ENCODE results near the gene CEP170B.

The CEP170B gene

DNA sequence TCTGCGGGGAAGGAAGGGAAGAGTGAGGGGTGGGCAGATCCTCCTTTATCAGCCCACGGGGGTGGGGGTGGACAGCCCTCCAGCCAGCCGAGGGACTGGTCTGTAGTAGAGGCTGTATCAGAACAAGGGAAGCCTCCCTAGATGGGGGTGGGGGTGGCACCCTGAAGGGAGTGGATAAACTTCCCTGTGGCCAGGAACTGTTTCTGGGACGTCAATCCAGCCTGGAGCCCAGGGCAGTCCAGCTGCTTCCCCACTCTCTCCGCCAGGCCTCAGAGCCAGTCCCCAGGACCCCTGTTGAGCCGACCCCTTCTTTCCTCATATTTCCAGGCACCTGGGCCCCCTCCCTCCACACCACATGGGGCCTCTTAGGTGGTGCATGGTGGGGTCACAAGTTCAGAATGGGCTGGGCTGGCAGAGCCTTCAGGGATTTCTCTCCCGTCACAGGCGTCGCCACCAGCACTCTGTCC lies 66.3 kb downstream of the CEP170B start:
- Histone ChIP-seq H3F3A (ENCODE audit: control insufficient read depth, insufficient read depth) (peaks cover 4% of the 10 kb centered on the region; the same call in 1 of the 2 replicates), H3K27me3 (ENCODE audit: control insufficient read depth, low read length) (peaks cover 3% of the 10 kb centered on the region; the same call in 1 of the 2 replicates), H3K36me3 (ENCODE audit: control insufficient read depth, low read length) (no peaks in the 10 kb centered on the region), H3K4me3 (ENCODE audit: low read length) (no peak overlapping the region), H3K4me1 (ENCODE audit: control insufficient read depth, low read length) (peaks cover 23% of the 10 kb centered on the region), H3K79me2 (ENCODE audit: control insufficient read depth, low read length) (no peaks in the 10 kb centered on the region), H3K4me2 (ENCODE audit: low read length) (no peak overlapping the region), H3K27ac (ENCODE audit: low read depth, low read length) (no peak overlapping the region), H3K9me2 (replicated peaks; ENCODE audit: control insufficient read depth, low read length) (no peaks in the 10 kb centered on the region), H4K20me1 (ENCODE audit: control insufficient read depth, insufficient read depth, low read depth, low read length) (no peaks in the 10 kb centered on the region), H3K9me3 (ENCODE audit: control insufficient read depth, insufficient read depth, low read length) (no peaks in the 10 kb centered on the region)
- TF ChIP-seq, protein P1, sequence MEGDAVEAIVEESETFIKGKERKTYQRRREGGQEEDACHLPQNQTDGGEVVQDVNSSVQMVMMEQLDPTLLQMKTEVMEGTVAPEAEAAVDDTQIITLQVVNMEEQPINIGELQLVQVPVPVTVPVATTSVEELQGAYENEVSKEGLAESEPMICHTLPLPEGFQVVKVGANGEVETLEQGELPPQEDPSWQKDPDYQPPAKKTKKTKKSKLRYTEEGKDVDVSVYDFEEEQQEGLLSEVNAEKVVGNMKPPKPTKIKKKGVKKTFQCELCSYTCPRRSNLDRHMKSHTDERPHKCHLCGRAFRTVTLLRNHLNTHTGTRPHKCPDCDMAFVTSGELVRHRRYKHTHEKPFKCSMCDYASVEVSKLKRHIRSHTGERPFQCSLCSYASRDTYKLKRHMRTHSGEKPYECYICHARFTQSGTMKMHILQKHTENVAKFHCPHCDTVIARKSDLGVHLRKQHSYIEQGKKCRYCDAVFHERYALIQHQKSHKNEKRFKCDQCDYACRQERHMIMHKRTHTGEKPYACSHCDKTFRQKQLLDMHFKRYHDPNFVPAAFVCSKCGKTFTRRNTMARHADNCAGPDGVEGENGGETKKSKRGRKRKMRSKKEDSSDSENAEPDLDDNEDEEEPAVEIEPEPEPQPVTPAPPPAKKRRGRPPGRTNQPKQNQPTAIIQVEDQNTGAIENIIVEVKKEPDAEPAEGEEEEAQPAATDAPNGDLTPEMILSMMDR (IDR thresholded peaks at IDR 0.05; ENCODE audit: low read depth, low read length, poor library complexity, severe bottlenecking): no peak
- no peak for TF ChIP-seq EZH2phosphoT487 (IDR thresholded peaks at IDR 0.05; ENCODE audit: borderline replicate concordance, low read length)

DNA sequence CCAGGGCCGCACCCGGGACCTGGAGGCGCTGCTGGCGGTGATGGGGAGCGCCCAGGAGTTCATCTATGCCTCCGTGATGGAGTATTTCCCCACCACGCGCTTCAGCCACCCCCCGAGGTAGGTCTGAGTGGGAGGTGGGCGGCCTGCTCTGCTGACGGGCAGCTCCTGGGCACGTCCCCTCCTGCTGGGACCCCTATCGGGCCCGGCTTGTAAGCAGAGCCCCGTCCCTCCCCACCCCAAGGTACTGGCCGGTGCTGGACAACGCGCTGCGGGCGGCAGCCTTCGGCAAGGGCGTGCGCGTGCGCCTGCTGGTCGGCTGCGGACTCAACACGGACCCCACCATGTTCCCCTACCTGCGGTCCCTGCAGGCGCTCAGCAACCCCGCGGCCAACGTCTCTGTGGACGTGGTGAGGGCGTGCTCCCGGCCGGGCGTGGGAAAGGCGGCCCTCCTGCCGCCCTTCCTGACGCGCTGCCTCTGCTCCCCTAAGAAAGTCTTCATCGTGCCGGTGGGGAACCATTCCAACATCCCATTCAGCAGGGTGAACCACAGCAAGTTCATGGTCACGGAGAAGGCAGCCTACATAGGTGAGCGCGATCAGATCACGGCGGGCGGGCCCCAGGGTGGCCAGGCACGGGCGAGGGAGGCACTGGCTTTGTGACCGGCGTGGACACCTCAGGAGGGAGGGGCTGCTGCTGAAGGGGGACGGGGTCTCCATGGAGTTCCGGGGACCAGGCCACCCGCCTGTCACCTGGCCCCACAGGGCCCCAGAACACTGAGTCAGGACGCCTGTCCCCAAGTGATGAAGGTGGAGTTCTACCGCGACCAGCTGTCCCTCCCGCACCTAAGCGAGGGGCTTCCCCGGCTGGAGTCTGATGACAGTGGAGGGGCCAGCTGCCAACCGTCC lies 67.0 kb downstream of the CEP170B start:
- no peaks in the 10 kb centered on the region for H3K36me3 ChIP-seq (ENCODE audit: control insufficient read depth, low read length)
- H3K27me3 ChIP-seq (ENCODE audit: control insufficient read depth, low read length): peaks cover 5% of the 10 kb centered on the region; the same call in 1 of the 2 replicates
- H3K4me1 ChIP-seq (ENCODE audit: control insufficient read depth, low read length): peaks cover 16% of the 10 kb centered on the region
- no peaks in the 10 kb centered on the region for H3K9me3 ChIP-seq (ENCODE audit: control insufficient read depth, insufficient read depth, low read length)
- H3K4me3 ChIP-seq (ENCODE audit: low read length): no peak overlapping the region
- H3K27ac ChIP-seq (ENCODE audit: low read depth, low read length): no peak overlapping the region
- no peaks in the 10 kb centered on the region for H3K9me2 ChIP-seq (replicated peaks; ENCODE audit: control insufficient read depth, low read length)
- H3K79me2 ChIP-seq (ENCODE audit: control insufficient read depth, low read length): no peaks in the 10 kb centered on the region
- peaks cover 4% of the 10 kb centered on the region; the same call in 1 of the 2 replicates for H3F3A ChIP-seq (ENCODE audit: control insufficient read depth, insufficient read depth)
- no peaks in the 10 kb centered on the region for H4K20me1 ChIP-seq (ENCODE audit: control insufficient read depth, insufficient read depth, low read depth, low read length)
- H3K4me2 ChIP-seq (ENCODE audit: low read length): no peak overlapping the region
- no peak for TF ChIP-seq EZH2phosphoT487 (IDR thresholded peaks at IDR 0.05; ENCODE audit: borderline replicate concordance, low read length)
- TF ChIP-seq, protein P1 (IDR thresholded peaks at IDR 0.05; ENCODE audit: low read depth, low read length, poor library complexity, severe bottlenecking): no peak

DNA sequence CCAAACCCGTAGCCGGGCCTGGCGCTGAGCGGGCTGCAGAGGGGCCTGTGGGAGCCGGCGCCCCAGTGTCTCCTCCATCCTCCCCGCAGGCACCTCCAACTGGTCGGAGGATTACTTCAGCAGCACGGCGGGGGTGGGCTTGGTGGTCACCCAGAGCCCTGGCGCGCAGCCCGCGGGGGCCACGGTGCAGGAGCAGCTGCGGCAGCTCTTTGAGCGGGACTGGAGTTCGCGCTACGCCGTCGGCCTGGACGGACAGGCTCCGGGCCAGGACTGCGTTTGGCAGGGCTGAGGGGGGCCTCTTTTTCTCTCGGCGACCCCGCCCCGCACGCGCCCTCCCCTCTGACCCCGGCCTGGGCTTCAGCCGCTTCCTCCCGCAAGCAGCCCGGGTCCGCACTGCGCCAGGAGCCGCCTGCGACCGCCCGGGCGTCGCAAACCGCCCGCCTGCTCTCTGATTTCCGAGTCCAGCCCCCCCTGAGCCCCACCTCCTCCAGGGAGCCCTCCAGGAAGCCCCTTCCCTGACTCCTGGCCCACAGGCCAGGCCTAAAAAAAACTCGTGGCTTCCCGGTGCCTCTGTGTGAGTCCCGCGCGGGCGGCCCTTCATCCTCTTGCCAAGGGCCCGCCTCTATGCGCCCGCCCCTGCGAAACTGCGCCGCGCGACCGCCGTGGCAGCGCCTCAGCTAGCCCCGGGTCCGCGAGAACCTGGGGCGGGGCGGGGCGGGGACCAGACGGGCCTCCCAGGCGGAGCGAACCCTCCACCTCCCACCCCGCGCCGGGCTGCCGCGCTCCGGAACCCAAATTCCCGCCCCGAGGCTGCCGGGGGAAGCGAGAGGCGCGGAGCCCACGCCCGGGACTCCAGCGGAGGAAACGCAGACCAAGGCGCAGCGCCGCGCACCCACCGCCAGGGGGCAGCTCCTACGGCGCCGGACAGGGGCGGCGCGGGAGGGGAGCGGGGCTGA lies 67.9 kb downstream of the CEP170B start:
- no peaks in the 10 kb centered on the region for H3K9me3 ChIP-seq (ENCODE audit: control insufficient read depth, insufficient read depth, low read length)
- no peaks in the 10 kb centered on the region for H3K79me2 ChIP-seq (ENCODE audit: control insufficient read depth, low read length)
- peaks cover 12% of the 10 kb centered on the region for H3K27me3 ChIP-seq (ENCODE audit: control insufficient read depth, low read length)
- peaks cover 7% of the 10 kb centered on the region; the same call in 1 of the 2 replicates for H3K4me1 ChIP-seq (ENCODE audit: control insufficient read depth, low read length)
- TF ChIP-seq EZH2phosphoT487 (IDR thresholded peaks at IDR 0.05; ENCODE audit: borderline replicate concordance, low read length): no peak
- TF ChIP-seq, protein P1 (IDR thresholded peaks at IDR 0.05; ENCODE audit: low read depth, low read length, poor library complexity, severe bottlenecking): peak; percentile 65
- H3K9me2 ChIP-seq (replicated peaks; ENCODE audit: control insufficient read depth, low read length): no peaks in the 10 kb centered on the region
- H3K27ac ChIP-seq (ENCODE audit: low read depth, low read length): no peak overlapping the region
- H3K4me3 ChIP-seq (ENCODE audit: low read length): peak overlapping the region; percentile 68
- no peaks in the 10 kb centered on the region for H3K36me3 ChIP-seq (ENCODE audit: control insufficient read depth, low read length)
- peaks cover 4% of the 10 kb centered on the region; the same call in 1 of the 2 replicates for H3F3A ChIP-seq (ENCODE audit: control insufficient read depth, insufficient read depth)
- no peaks in the 10 kb centered on the region for H4K20me1 ChIP-seq (ENCODE audit: control insufficient read depth, insufficient read depth, low read depth, low read length)
- peak overlapping the region; percentile 76 for H3K4me2 ChIP-seq (ENCODE audit: low read length)
